ENCODE results near the gene EML3. TPM values are rescaled to one million over a fixed set of nuclear protein-coding genes. Genes with fewer than 3 reads are reported as not detected.

The EML3 gene
- total and polyA plus RNA-seq, 2 of the 8 experiments (the other 6 are each of a cell fraction or from before 2014, with no cell fraction given), result 19.2 to 29.9 TPM

GRCh38 chr11:62652161-62653006 lies 39.8 kb upstream of the EML3 start (continued):
- TF ChIP-seq, protein P1, sequence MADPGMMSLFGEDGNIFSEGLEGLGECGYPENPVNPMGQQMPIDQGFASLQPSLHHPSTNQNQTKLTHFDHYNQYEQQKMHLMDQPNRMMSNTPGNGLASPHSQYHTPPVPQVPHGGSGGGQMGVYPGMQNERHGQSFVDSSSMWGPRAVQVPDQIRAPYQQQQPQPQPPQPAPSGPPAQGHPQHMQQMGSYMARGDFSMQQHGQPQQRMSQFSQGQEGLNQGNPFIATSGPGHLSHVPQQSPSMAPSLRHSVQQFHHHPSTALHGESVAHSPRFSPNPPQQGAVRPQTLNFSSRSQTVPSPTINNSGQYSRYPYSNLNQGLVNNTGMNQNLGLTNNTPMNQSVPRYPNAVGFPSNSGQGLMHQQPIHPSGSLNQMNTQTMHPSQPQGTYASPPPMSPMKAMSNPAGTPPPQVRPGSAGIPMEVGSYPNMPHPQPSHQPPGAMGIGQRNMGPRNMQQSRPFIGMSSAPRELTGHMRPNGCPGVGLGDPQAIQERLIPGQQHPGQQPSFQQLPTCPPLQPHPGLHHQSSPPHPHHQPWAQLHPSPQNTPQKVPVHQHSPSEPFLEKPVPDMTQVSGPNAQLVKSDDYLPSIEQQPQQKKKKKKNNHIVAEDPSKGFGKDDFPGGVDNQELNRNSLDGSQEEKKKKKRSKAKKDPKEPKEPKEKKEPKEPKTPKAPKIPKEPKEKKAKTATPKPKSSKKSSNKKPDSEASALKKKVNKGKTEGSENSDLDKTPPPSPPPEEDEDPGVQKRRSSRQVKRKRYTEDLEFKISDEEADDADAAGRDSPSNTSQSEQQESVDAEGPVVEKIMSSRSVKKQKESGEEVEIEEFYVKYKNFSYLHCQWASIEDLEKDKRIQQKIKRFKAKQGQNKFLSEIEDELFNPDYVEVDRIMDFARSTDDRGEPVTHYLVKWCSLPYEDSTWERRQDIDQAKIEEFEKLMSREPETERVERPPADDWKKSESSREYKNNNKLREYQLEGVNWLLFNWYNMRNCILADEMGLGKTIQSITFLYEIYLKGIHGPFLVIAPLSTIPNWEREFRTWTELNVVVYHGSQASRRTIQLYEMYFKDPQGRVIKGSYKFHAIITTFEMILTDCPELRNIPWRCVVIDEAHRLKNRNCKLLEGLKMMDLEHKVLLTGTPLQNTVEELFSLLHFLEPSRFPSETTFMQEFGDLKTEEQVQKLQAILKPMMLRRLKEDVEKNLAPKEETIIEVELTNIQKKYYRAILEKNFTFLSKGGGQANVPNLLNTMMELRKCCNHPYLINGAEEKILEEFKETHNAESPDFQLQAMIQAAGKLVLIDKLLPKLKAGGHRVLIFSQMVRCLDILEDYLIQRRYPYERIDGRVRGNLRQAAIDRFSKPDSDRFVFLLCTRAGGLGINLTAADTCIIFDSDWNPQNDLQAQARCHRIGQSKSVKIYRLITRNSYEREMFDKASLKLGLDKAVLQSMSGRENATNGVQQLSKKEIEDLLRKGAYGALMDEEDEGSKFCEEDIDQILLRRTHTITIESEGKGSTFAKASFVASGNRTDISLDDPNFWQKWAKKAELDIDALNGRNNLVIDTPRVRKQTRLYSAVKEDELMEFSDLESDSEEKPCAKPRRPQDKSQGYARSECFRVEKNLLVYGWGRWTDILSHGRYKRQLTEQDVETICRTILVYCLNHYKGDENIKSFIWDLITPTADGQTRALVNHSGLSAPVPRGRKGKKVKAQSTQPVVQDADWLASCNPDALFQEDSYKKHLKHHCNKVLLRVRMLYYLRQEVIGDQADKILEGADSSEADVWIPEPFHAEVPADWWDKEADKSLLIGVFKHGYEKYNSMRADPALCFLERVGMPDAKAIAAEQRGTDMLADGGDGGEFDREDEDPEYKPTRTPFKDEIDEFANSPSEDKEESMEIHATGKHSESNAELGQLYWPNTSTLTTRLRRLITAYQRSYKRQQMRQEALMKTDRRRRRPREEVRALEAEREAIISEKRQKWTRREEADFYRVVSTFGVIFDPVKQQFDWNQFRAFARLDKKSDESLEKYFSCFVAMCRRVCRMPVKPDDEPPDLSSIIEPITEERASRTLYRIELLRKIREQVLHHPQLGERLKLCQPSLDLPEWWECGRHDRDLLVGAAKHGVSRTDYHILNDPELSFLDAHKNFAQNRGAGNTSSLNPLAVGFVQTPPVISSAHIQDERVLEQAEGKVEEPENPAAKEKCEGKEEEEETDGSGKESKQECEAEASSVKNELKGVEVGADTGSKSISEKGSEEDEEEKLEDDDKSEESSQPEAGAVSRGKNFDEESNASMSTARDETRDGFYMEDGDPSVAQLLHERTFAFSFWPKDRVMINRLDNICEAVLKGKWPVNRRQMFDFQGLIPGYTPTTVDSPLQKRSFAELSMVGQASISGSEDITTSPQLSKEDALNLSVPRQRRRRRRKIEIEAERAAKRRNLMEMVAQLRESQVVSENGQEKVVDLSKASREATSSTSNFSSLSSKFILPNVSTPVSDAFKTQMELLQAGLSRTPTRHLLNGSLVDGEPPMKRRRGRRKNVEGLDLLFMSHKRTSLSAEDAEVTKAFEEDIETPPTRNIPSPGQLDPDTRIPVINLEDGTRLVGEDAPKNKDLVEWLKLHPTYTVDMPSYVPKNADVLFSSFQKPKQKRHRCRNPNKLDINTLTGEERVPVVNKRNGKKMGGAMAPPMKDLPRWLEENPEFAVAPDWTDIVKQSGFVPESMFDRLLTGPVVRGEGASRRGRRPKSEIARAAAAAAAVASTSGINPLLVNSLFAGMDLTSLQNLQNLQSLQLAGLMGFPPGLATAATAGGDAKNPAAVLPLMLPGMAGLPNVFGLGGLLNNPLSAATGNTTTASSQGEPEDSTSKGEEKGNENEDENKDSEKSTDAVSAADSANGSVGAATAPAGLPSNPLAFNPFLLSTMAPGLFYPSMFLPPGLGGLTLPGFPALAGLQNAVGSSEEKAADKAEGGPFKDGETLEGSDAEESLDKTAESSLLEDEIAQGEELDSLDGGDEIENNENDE (IDR thresholded peaks at IDR 0.05; ENCODE audit: insufficient replicate concordance, low read length), result no peak
- TF ChIP-seq JUN (IDR thresholded peaks at IDR 0.05; ENCODE audit: low read depth, low read length) (no peak), CHD1 (IDR thresholded peaks at IDR 0.05; ENCODE audit: low read depth, low read length) (no peak), NANOG (IDR thresholded peaks at IDR 0.05; ENCODE audit: insufficient read depth, low read depth, low read length, poor library complexity, severe bottlenecking) (no peak), SP4 (IDR thresholded peaks at IDR 0.05; ENCODE audit: low read length) (no peak), SIN3A (conservative IDR thresholded peaks at IDR 0.05 in 1 of 2, IDR thresholded peaks at IDR 0.05 in 1 of 2; ENCODE audit: low read depth in 1 of 2, low read length in 2 of 2) (no peak), SAP30 (IDR thresholded peaks at IDR 0.05; ENCODE audit: insufficient read depth, insufficient replicate concordance, low read length) (peak; percentile 63)
